Measurements from ENCODE around the gene SLIT3. TPM values are rescaled to one million over a fixed set of nuclear protein-coding genes. Genes with fewer than 3 reads are reported as not detected.

SLIT3 gene
- 0.75 TPM for total RNA-seq

DNA sequence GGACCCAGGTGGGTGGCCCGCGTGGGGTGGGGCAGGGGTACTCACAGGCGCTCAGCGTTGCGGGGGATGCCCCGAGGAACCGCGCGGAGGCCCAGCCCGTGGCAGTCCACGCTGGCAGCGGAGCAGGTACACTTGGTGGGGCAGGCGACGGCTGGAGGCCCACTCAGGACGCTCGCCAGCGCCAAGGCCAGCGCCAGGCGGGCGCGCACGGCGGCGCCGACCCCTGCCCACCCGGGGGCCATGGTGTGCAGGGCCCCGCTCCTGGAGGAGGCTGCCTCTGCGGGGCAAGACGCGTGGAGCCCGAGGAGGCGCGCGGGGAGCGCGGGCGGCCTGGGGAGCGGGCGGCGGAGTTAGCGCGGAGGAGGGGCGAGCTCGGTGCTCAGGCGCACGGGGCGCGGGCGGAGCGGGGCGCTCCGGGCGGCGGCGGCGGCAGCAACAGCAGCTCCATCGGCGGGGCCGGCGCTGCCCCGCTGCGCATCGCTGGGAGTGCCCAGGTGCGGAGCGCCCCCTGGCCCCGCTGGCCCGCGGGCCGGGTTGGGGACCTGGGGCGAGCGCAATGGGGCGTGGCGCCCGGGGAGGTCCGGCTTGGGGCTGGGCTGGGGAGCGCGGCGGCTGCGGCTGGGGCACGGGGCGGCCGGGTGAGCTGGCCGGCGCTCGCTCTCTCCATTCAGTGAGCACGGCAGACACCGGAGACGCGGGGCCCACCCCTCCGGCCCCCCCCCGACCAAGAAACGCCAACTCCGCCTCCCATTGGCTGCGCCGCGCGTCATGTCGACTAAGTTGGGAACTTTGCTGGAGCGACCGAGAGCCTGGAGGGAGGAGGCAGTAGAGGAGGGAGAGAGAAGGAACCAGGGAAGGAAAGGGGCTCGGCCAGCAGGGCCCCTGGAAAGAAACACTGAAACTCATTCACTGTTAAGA is at the start of gene SLIT3:
SLIT3 (minus strand) TSS at position 672 of the 918 bp plus-strand sequence; CDS start at position 242, 430 bp downstream.
- ATAC-seq: peak; percentile 25
- no peak for DNase-seq (ENCODE audit: low spot score)

DNA sequence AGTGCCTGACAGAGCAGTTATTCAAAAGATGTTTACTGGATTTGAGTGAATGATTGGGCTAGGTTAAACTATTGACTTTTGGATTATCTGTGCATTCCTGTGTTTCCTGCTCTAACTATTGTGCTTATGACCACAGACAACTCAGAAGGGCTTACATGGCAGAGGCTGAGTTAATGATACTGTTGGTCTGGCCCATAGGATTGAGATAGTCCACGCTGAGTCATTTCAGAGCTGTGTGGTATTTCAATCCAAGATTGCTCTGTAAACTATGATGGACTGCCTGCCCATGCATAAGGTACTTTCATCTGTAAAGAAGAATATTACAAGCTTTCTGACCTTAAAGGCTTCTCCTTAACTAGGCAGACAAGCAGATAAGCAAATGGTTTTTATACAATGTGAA is 49.1 kb upstream of the SLIT3 start:
- ATAC-seq: no peak
- DNase-seq (ENCODE audit: low spot score): no peak

DNA sequence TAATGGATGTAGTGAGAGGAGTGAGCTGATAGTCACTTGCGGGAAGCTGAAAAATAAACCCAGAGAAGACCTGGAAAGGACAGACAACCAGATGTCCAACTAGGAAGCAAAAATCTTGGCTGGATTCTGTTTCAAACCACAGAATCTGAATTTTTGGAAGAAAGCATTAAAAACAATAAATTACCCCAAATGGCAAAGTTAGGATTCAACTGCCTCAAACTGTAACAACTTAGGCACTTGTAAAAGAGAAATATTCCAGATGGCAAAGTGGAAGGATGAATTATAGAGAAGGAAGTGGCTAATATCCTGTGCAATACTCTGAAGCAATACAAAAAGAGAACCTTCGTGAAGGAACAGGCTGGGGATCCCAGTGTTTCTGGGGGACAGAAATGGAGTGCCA is 46.8 kb upstream of the SLIT3 start:
- ATAC-seq (no peak), DNase-seq (ENCODE audit: low spot score) (no peak)

DNA sequence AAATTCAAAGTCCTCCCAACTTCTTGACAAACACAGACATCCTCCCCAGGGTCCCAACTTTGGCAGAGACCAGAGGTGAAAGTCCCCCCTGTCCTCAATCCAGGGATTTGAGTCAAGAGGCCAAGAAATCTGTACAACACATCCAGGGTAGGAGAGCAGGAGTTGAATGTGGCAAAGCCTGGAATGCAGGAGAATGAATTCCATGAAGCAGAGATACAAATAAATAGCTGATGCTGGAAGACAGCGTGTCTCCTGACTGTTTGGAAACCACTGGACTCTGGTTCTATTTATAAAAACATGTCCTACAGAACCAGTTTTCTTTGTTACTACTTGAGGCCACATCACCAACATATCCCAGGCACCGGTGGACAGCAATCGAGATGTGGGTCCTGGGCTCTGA is 43.7 kb upstream of the SLIT3 start:
- no peak for ATAC-seq
- DNase-seq (ENCODE audit: low spot score): no peak

DNA sequence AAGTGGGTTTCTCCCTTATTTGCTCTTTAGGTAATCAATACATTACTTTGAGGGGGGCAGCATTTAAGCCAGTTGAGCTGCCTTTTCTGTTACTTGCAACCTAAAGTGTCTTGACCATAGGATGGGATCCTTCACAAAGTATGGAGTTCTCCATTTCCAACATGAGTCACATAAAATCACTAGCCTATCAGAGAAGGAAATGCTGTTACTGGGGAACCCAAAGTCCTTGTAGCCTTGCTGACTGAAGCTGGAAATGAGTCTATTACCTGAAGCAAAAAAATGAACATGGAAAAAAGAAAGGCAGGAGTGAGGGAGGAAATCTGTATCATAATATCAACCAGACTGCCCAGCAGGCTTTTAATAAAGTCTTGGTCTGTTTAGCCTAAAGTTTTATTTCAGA is 42.8 kb upstream of the SLIT3 start:
- DNase-seq (ENCODE audit: low spot score) (no peak), ATAC-seq (no peak)

DNA sequence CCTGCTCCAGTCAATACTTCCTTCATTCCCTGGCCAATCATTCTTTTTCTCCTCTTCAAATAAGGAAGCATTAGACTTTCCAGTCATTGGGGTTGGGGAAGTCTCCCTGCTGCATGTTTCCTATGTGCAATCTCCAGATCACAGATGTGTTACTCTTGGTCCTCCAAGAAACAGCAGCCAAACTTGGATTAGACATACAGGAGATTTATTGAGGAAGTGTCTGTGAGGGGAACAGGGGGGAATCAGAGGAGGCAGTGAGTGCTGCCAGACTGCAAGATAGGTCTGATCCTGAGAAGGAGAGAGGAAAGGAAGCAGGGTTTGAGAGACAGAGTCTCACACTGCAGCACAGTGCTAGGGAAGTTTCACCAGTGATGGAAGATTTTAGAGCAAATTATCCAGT is 40.6 kb upstream of the SLIT3 start:
- DNase-seq (ENCODE audit: low spot score) (no peak), ATAC-seq (no peak)

DNA sequence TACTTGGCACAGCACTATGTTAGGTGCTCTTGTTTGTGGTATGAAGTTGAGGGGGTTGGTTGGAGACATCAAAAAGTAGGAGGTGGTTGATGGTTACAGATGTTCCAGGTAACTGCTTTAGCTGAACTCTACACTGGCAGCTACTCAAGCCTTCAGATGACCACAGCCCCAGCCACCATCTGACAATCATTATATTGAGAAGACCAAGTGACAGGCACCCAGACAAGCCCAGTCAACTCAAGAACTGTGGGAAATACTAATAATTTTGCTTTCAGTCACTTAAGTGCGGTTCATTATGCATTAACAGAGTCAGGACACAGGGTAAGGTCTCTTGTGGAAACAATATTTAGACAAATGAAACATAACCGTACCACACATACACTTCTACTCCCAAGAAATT is 38.9 kb upstream of the SLIT3 start:
- DNase-seq (ENCODE audit: low spot score) (no peak), ATAC-seq (no peak)

DNA sequence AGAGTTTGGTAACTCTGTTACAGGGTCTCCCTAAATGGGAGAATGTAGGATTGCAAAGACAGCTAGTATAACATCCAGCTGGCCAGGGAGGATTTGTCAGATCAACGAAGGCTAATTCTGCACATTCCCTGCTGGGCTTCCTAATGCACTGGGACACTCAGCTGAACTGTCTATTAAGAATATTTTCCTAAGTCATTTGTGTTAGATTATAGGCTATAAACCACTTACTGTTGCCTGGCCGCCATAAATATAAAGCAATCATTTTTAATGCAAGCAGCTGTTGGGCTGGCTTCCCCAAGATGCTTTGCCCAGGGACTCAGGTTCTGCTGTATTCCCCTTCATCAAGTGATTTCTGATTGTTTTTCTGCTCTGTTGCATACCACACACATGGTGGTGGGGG is 35.3 kb upstream of the SLIT3 start:
- ATAC-seq (no peak), DNase-seq (ENCODE audit: low spot score) (no peak)

DNA sequence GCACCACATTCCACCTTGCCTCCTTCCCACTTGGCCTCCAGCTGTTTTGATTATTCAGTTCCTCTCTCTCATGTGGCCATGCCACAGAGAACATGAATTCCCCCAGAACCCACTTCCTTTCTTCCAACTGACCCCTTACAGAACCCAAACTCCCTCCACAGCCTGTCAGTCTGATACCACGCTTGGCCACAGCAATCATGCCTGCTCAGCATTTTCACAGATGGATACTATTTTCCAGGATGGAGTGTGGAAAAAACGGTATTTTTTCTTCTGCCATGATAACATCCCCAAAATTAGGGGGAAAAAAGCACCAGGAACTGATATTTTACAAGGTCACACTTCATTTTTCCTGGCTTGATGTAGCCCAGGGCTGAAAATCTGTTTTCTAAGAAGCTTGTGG is 34.9 kb upstream of the SLIT3 start:
- ATAC-seq (no peak), DNase-seq (ENCODE audit: low spot score) (no peak)

DNA sequence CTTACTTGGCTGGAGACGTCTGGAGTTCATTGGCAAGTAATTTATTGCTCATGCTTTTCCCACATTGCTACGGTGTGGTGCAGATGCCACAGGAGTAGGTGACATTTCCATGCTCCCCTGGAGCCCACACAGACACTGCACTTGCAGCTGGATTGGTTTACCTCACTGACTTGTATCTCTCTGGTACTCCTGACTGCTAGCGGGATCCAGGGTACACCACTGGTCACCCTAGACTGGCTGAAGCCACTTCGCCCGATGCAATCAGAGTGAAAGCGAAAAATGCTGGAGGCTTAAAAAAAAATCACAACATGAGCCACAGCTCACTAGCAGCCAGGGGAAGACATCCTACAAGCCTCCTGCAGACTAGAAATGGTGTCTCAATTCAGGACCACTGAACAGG is 32.6 kb upstream of the SLIT3 start:
- DNase-seq (ENCODE audit: low spot score) (no peak), ATAC-seq (no peak)

DNA sequence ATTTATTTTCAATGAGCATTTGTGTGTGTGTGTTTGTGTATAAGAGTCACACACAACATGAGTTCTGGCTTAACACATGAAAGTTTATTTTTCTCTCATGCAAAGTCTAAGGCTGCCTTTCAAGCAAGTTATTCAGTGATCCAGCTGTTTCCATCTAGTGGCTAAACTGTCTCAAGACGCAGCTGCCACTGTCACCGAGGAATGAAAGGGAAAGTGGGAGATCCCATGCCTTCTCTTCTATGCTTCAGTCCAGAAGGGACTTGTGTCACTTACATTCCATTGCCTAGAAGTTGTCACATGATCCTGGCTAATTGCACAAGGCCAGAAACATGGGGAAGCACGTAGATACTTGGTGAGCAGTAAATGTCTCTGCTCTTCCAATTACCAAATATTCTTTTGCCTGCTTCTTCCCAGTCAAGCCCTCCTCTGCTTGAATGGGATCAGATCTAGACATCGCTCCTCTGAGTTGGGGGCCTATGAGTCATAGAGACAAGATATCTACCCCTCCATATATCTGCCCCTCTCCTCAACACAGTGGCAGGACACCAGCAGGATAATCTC is 30.4 kb upstream of the SLIT3 start:
- ATAC-seq: no peak

DNA sequence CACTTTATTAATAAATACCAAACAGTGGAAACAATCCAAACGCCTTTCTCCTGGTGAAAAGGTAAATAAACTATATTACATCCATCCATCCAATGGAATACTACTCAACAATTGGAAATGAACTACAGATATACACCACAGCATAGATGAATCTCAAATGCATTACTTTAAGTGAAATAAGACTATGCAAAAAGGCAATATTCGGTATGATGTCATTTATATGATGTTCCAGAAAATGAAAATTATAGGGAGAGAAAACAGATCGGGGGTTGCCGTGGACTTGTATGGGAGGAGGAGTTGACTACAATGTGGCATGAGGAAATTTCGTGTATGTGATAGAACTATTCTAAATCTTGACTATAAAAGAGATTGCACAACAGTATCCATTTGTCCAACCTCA is 27.5 kb upstream of the SLIT3 start:
- DNase-seq (ENCODE audit: low spot score) (no peak), ATAC-seq (no peak)

More for the DNA sequence above, 30.4 kb upstream of the SLIT3 start:
- DNase-seq (ENCODE audit: low spot score): no peak

DNA sequence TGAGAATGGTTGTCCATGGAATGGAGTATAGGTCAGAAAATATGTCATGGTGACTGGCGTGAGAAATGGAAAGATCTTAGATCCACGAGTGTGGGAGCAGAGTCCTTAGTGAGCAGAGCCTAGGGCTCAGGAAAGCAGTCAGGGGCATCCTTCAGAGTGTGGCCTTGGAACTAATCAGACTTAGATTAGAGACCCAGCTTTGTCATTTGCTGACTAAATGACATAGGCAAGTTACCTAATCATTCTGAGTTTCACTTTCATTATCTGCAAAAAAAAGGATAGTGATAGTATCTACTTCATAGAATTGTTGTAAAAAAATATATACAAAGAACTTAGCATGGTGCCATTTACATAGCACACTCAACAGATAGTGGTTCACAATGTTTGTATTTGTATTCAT is 24.3 kb upstream of the SLIT3 start:
- ATAC-seq (no peak), DNase-seq (ENCODE audit: low spot score) (no peak)

DNA sequence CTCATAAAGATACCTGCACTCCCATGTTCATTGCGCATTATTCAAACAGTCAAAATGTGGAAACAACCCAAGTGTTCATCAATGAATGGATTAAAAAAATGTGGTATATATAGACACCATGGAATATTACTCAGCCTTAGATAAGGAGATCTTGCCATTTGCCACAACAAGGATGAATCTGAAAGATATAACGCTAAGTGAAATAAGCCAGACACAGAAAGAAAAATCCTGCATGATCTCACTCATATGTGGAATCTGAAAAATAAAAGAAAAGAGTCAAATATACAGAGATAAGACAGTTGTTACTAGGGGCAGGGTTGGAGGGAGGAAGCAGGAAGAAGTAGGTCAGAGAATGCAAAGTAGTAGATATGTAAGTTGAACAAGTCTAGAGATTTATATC is 17.6 kb upstream of the SLIT3 start:
- ATAC-seq (no peak), DNase-seq (ENCODE audit: low spot score) (no peak)

DNA sequence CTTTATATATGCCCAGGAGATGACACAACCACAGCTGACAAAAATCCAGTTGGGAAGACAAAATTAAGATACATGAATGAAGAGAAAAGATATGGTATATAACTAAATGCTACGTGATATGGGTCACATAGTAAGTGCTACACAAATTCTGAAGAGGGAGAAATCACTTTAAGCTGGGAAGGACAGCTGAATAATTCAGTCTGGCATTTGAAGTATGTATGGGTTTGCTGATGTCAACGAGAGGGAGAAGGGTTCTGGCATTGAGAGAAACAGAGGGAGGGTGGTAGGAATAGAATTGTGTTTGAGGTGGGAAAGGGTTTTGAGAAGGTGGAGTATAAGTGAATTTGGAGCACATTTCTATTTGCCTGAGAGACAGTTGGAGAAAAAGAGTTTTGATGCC is 6.7 kb upstream of the SLIT3 start:
- no peak for DNase-seq (ENCODE audit: low spot score)
- ATAC-seq: no peak

DNA sequence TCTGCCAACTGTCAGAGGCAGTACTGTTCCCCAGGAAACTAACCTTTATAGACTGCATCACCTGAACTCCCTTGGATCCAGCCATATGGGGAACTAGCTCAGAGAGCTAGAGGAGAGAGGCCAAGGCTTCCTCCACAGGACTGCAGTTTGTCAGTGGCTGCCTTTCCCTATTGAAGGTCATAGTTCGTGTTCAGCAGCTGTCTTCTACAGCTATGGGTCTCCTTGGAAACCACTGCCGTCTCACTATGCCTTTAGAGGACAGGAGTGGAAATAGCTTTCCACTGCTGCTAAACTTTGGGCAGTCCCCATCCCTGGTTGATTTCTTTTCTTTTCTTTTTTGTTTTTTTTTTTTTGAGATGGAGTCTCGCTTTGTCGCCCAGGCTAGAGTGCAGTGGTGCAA is 4.4 kb upstream of the SLIT3 start:
- no peak for ATAC-seq
- no peak for DNase-seq (ENCODE audit: low spot score)

DNA sequence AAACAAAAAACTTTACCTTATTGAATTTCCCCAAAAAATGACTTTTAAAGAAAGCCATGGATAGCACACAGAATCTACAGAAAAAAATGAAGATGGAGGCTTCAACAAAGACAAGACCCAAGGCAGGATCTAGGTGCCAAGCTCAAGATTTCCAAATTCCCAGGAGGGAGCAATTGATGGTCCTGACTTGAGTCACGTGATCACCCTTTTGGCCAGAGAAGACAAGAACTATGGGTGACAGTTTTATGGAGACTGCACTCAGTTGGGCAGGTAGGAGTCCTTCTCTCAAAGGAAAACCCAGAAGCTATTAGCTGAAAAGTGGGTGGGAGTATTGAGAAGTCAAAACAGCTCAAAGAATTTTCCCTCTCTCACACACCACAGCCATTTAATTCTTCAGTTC is 3.2 kb upstream of the SLIT3 start:
- DNase-seq (ENCODE audit: low spot score): no peak

DNA sequence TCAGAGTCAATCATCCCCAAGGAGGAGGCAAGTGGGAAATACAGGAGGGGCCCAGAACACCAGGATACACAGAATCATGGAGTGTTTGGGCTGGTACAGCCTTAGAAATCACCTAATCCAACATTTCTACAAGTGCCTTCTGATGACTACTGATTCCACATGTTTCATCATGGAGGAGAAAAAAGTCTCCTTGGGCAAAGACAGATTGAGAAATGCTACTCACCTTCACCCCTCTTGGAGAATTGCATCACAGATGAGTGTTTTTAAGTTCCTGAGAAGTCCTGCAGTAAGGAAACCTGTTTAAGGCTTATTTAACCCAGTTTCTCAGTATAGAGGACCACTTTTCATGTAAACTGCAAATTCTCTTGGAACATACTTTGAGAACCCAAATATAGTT is 2.2 kb upstream of the SLIT3 start:
- DNase-seq (ENCODE audit: low spot score) (no peak), ATAC-seq (no peak)

More for the DNA sequence above, 3.2 kb upstream of the SLIT3 start:
- ATAC-seq: no peak

DNA sequence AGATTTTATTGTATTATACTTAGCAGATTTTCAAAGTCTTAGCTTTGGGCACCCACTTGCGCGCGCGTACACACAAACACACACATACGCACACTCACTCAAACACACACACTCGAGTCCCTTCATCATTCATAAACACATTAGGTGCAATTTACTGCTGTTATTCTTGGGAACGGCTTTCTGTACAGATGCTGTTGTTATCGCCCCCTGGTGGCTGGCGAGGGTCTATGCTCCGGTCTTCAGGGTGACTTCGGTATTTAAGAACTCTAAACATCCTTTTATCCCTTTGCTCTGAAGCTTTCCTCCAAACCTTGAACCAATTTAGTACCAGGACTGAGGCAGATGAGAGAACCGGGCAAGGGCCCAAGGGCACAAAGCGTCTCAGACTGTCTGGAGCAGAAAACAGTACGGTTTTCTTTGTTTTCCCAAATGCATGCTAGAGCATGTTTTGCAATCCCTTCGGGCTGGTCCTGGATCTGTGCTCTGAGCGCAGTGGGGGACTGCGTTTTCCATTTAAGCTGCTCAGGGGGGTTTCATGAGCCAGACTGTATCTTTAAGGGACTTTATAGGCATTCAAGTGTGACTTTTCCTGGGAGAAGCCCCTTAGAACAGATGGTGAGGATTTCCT is 1.7 kb upstream of the SLIT3 start:
- DNase-seq (ENCODE audit: low spot score) (peak; percentile 63), ATAC-seq (peak; percentile 90)

DNA sequence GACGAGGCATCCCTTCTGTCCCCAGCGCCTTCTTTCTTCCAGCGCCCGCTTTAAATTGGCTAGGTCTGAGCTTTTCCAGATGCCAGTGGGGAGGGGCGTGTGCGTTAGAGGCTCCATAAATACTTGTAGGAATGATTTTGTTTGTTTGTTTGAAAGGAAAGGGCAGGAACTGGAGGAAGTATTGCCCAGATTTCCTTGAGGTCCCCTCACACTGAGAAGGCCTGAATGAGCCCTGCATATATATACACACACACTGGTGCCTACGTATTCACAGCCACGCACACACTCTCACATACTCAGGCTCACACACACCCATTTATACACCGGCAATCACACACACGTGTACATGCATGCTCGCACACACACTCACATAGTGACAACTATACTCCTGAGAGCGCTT is 1.0 kb upstream of the SLIT3 start:
- no peak for DNase-seq (ENCODE audit: low spot score)
- ATAC-seq: no peak

DNA sequence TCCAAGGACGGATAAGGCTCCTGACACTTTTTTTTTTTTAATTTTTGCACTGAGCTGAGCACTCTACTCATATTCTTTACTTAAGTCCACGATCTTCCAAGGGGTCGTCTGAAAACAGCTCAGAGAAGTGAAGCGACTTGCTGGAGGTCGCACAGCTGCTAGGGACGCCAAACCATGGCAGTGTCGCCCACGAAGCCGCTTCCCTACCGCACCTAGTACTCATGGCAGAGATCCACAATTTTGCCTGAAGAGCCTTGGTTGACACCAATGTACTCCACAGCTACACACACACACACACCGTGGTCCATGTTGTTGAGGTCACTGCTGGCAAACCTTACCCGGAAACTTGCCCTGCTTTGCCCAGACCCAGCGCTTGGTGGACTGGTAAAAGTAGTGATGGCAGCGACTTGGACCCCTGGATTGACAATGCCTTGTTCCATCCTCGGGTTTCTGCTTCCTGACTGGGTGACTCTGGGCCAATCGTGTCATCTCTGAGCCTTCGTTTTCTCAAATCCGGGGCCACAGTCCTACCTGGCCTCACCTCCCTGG is 521 bp upstream of the SLIT3 start:
- DNase-seq (ENCODE audit: low spot score) (no peak), ATAC-seq (no peak)

Data from left lobe of liver (tissue), 2 donors.